Activated CD4-positive, alpha-beta memory T cell treated with anti-CD3 and anti-CD28 coated beads for 36 hours (primary cell): Measurements from ENCODE around the gene CHI3L1. TPM values are rescaled to one million over a fixed set of nuclear protein-coding genes. Genes with fewer than 3 reads are reported as not detected.
"Not testable (repeated sequence)": the region's sequence is repeated elsewhere in the genome, so short reads cannot be mapped to it uniquely, and the experiment has no call there.

Experiments used
- CTCF ChIA-PET: fragments of 350-600 bp; sonication (Branson Sonifier 250); formaldehyde crosslinking; loops from one replicate; lab custom pipeline; 2021; ENCODE audit warnings: antibody characterized with exemption, inconsistent platforms; lab: Charles Lee
- POLR2A ChIA-PET: fragments of 350-600 bp; sonication (Branson Sonifier 250); formaldehyde crosslinking; loops from one replicate; lab custom pipeline; 2021; ENCODE audit warnings: antibody characterized with exemption; lab: Charles Lee
- DNase-seq: peaks from one replicate; pipeline ENCODE4 v3.0.0-alpha.2; 2020
- H3K27ac Mint-ChIP-seq: one replicate; pipeline ENCODE4 v1.8.0; 2021; ENCODE audit warnings: mixed read lengths
- H3K27me3 Mint-ChIP-seq: one replicate; pipeline ENCODE4 v1.8.0; 2021; ENCODE audit warnings: mixed read lengths
- H3K36me3 Mint-ChIP-seq: one replicate; pipeline ENCODE4 v1.8.0; 2021; ENCODE audit warnings: mixed read lengths
- H3K4me1 Mint-ChIP-seq: one replicate; pipeline ENCODE4 v1.8.0; 2021; ENCODE audit warnings: low read depth, mixed read lengths
- H3K4me3 Mint-ChIP-seq: one replicate; pipeline ENCODE4 v1.8.0; 2021; ENCODE audit warnings: mild to moderate bottlenecking, mixed read lengths
- H3K9me3 Mint-ChIP-seq: one replicate; pipeline ENCODE4 v1.8.0; 2021; ENCODE audit warnings: mixed read lengths
- intact Hi-C: fragments of 100-400 bp; cut with micrococcal nuclease; formaldehyde crosslinking; loops from one replicate; pipeline ENCODE4 v1.15.1; 2023
- total RNA-seq, 2 experiments: library from RNA; stranded (reverse); gene quantifications; one replicate each; pipeline ENCODE4 v1.2.3, GENCODE V29; 2021

Gene CHI3L1
- not detected for total RNA-seq

DNA sequence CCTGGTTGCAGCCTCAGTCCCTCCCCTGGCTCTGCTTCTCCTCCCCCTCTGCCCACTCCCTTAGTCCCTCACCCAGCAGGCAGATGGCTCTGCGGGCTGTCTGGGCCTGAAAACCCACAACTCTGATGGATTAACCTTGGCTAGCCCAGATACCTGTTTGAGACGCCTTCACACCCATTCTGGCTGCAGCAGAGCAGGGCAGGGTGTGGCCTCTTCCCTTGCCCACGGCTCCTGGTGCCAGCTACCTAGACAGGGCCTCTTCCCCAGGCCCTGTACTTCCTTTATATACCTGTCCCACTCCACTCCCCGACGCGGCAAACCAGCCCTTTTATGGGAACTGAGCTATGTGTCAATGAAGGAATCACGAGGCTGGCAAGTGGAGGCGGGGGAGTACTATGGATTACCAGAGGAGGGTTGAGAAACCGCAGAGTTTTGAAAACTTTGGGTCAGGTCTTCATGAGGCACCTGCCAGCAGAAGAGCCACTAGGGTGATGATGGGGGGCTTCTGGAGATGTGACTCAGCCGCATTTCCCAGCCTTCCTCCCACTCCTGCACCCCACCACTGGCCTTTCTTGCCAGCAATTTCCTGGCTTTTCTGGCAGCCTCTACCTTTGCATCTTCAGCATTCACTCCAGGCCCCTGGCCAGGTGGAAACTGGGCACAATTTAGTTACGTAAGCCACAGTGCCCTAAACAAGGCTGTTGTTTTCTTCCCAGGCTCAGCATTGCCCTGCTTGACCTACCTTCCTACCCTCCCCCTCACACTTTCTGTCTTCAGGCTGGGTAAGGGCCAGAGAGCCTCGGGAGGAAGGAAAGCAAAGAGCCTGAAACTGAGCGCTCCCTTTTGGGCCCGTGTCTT, at the start of gene CHI3L1:
TSS of gene CHI3L1 (minus strand) at position 259 of the 858 bp plus-strand sequence. CDS start at position 178, 81 bp downstream.
- intact Hi-C loops = no loop called here
- Mint-ChIP-seq H3K36me3 (no peaks in the 10 kb centered on the region), H3K9me3 (no peaks in the 10 kb centered on the region), H3K4me3 (no peak within 1 kb of the TSS), H3K27me3 (peaks cover 4% of the 10 kb centered on the region), H3K4me1 (no peaks in the 10 kb centered on the region), H3K27ac (no peak within 1 kb of the TSS)
- DNase-seq = no peak
- ChIA-PET CTCF (interaction anchor here (0.7 kb wide), 1 partner anchor 14 kb away, joined by 4 read pairs; no protein-coding TSS in a partner anchor), POLR2A (no interaction called here)

DNA sequence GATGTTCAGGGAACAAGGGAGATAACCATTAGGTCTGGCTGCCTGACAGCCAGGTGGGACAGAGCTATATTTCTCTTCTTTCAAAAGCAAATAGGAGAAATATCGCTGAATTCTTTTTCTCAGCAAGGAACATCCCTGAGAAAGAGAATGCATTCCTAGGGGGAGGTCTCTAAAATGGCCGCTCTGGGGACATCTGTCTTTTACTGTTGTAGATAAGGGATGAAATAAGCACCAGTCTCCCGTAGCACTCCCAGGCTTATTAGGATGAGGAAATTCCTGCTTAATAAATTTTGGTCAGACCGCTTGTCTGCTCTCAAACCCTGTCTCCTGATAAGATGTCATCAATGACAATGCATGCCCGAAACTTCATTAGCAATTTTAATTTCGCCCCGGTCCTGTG, 48.4 kb upstream of the CHI3L1 start:
- CTCF ChIA-PET = interaction anchor here (1.9 kb wide), 1 partner anchor 32 kb away, joined by 5 read pairs; no protein-coding TSS in a partner anchor
- H3K27ac Mint-ChIP-seq, POLR2A ChIA-PET: not testable (repeated sequence)

DNA sequence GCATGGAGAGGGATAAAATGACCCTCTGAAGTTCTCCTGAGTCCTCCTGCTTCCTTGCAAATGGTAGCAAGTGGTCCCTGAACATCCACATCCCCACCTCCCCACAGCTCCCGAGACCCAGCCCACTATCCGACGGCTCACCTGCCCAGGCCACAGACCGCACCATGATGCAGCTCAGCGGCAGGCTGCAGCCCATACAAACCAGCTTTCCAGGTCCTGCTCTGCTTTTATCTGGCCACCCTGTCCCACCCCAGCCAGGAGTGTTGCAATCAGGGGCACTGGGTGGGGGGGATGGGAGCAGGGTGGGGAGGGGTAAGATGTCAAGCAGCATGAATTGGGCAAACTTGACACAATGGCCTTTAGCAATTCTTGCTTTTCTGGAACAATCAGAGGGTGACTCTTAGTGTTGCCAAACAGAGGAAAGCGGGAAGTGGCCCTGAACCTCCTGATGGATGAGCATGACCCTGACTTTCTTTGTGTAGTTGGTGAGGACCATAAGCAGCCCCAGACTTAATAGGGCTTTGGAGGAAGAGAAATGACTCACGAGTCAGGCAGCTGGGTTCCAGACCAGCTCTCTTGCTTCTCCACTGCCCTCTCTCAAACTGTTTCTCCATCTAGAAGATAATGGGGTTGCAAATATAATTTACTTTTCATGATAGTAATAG, 43.1 kb upstream of the CHI3L1 start, which contains the start of gene CHIT1:
TSS of gene CHIT1 (minus strand) at position 203 of the 665 bp plus-strand sequence. CDS start at position 166, 37 bp downstream.
- peaks cover under 1% of the 10 kb centered on the region for H3K36me3 Mint-ChIP-seq
- no peaks in the 10 kb centered on the region for H3K4me1 Mint-ChIP-seq
- peaks cover 11% of the 10 kb centered on the region for H3K9me3 Mint-ChIP-seq
- no peak within 1 kb of the TSS for H3K27ac Mint-ChIP-seq
- POLR2A ChIA-PET = no interaction called here
- DNase-seq = no peak
- H3K4me3 Mint-ChIP-seq = no peak within 1 kb of the TSS
- peaks cover 12% of the 10 kb centered on the region for H3K27me3 Mint-ChIP-seq
- intact Hi-C loops = no loop called here
- CTCF ChIA-PET = interaction anchor here (1.0 kb wide), 1 partner anchor 275 kb away, joined by 3 read pairs; no protein-coding TSS in a partner anchor

More for the DNA sequence above, 48.4 kb upstream of the CHI3L1 start:
- H3K27me3 Mint-ChIP-seq = peaks cover 10% of the 10 kb centered on the region
- H3K4me1 Mint-ChIP-seq, DNase-seq, H3K4me3 Mint-ChIP-seq, H3K36me3 Mint-ChIP-seq, intact Hi-C loops: not testable (repeated sequence)
- peaks cover 24% of the 10 kb centered on the region for H3K9me3 Mint-ChIP-seq

DNA sequence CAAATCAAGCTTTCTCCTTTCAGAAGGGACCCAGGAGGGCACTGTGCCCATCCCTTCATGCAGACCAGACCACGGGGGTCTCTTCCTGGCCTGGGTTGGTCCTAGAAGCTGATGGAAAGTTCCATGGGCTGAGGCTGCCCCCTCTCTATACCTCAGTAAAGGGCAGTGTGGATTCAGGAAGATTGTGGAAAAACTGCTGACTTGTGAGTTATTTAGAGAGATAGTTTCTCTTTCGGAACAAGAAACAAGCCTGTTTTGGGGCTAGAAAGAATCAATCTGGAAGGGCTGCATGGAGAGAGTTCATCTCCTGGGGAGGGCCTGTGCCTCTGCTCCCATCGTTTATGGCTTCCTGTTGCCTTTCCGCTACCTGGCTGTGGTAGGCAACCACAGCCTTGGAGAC, 42.2 kb upstream of the CHI3L1 start:
- CTCF ChIA-PET = interaction anchor here (0.6 kb wide), 1 partner anchor 189 kb away, joined by 3 read pairs; no protein-coding TSS in a partner anchor
- H3K4me3 Mint-ChIP-seq = no peak overlapping the region
- no peak for DNase-seq
- no peaks in the 10 kb centered on the region for H3K36me3 Mint-ChIP-seq
- POLR2A ChIA-PET = no interaction called here
- intact Hi-C loops = no loop called here
- H3K9me3 Mint-ChIP-seq = peaks cover 2% of the 10 kb centered on the region
- H3K4me1 Mint-ChIP-seq = no peaks in the 10 kb centered on the region
- H3K27me3 Mint-ChIP-seq = peaks cover 12% of the 10 kb centered on the region
- H3K27ac Mint-ChIP-seq = no peak overlapping the region

DNA sequence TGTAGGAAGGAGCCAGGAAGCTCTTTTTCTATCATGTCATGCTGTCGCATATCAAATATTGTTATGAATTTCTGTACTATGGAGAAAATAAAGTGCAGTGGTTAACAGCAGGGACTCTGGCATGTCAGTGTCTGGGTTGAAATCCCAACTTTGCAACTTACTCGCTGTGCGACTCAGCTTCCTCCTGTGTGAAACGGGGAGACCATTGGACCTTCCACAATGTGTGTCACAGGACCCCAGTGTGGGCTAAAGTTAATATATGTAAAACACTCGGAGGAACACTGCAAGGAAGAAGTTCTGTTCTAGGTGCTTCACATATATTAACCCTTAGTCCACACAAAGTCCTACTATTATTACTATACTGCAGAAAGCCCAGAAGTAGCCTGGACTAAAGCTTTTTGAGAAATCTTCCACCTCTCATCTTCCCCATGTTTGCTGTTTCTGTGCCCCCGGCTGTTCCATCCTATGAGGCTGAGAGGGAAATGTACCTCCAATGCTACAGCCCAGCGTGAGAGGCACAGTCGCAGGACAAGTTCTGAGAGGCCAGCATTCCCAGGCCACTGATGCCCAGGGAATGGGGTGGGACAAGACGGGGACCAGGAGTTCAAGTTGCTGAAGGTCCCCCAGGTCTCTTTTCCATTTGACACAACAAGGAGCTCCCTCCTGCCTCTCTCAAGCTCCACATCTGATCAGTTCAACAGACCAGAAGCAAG, 41.0 kb upstream of the CHI3L1 start:
- POLR2A ChIA-PET = no interaction called here
- H3K27me3 Mint-ChIP-seq = peaks cover 12% of the 10 kb centered on the region
- DNase-seq = no peak
- no peak overlapping the region for H3K4me3 Mint-ChIP-seq
- no peak overlapping the region for H3K27ac Mint-ChIP-seq
- no peaks in the 10 kb centered on the region for H3K36me3 Mint-ChIP-seq
- CTCF ChIA-PET = interaction anchor here (2.0 kb wide), 1 partner anchor 12 kb away, joined by 12 read pairs; no protein-coding TSS in a partner anchor
- H3K9me3 Mint-ChIP-seq = no peaks in the 10 kb centered on the region
- intact Hi-C loops = no loop called here
- no peaks in the 10 kb centered on the region for H3K4me1 Mint-ChIP-seq

DNA sequence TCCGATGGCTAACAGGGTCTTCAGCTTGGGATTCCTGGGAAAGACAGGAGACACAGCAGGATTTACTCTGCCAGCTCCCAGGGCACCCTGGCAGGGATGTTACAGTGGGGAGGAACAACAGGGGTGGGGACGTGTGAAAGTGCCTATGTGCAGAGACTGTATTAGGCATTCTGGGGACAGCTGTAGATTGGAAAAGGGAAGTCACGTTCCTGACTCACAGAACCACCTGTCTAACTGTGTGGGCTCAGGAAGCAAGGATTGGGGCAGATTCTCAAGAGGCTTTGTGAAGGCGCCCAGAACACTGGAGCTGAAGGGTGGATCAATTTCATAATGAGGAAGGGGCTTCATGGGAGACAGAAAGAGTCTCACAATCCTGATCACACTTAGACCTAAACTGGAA, 38.6 kb upstream of the CHI3L1 start:
- intact Hi-C loops = no loop called here
- H3K36me3 Mint-ChIP-seq = no peaks in the 10 kb centered on the region
- H3K9me3 Mint-ChIP-seq = no peaks in the 10 kb centered on the region
- H3K27ac Mint-ChIP-seq = no peak overlapping the region
- DNase-seq = no peak
- no peaks in the 10 kb centered on the region for H3K4me1 Mint-ChIP-seq
- POLR2A ChIA-PET = no interaction called here
- H3K27me3 Mint-ChIP-seq = peaks cover 5% of the 10 kb centered on the region
- no peak overlapping the region for H3K4me3 Mint-ChIP-seq
- CTCF ChIA-PET = interaction anchor here (1.9 to 2.6 kb wide), 2 partner anchors 10 to 185 kb away, joined by 7 to 10 read pairs; no protein-coding TSS in a partner anchor

DNA sequence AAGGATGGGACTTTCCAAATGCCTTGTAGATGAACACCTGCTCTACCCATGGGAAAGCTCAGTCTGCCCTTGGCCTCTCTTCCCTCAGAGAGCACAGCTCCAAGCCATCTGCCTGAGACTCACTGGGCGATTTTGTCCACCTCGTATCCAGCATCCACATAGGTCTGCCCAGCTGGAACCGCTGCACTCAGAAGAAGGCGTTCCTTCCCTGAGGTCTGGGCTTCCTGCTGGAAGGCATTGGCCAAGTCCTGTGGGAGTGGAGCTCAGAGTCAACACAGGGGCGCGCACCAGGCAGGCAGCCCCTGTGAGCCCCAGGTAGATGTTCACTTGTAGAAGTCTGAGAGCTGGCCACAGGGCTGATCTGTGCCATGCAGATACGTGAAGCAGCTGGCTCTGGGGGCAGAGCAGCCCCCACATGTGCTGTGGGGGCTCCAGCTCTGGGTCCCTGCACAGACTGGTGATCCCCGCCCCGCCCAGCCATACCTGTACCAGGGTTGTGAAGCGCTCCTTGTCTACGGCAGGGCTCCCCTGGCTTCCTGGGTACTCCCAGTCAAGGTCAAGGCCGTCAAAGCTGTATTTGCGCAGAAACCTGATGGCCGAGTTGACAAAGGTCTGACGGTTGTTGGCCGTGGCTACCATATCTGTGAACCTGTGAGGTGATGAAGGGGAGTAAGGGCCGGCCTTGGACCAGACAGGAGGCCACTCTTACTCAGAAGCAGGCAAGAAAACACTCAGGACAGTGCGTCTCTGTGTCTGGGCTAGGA, 36.7 kb upstream of the CHI3L1 start:
- POLR2A ChIA-PET = no interaction called here
- intact Hi-C loops = no loop called here
- no peaks in the 10 kb centered on the region for H3K9me3 Mint-ChIP-seq

DNA sequence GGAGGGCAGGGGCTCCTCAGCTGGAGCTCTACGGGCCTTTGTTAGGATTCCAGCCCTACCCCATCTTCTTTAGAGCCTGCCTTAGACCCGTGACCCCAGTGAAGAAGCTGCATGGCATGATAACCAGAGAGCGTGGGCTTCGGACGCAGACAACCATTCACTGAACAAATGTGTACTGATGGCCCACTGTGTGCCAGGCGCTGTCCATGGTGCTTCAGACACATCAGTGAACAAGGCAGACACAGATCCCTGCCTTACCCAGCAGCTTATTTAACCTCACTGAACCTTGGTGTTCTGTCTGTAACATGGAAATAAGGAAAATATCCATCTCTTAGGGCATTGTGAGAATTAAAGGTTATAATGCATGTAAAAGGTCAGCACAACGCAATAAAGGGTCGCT, 33.4 kb upstream of the CHI3L1 start:
- intact Hi-C loops = loop anchor here (5.0 kb wide), 1 partner anchor 48 kb away; no protein-coding TSS in a partner anchor
- no peak for DNase-seq
- Mint-ChIP-seq H3K36me3 (no peaks in the 10 kb centered on the region), H3K27me3 (peaks cover 8% of the 10 kb centered on the region), H3K9me3 (no peaks in the 10 kb centered on the region), H3K27ac (no peak overlapping the region), H3K4me3 (no peak overlapping the region), H3K4me1 (no peaks in the 10 kb centered on the region)
- POLR2A ChIA-PET = no interaction called here
- CTCF ChIA-PET = interaction anchor here (1.0 to 13.4 kb wide), 2 partner anchors 48 to 181 kb away, joined by 3 to 248 read pairs; no protein-coding TSS in a partner anchor

More for the DNA sequence above, 36.7 kb upstream of the CHI3L1 start:
- Mint-ChIP-seq H3K27ac (no peak overlapping the region), H3K4me3 (no peak overlapping the region), H3K36me3 (no peaks in the 10 kb centered on the region), H3K4me1 (no peaks in the 10 kb centered on the region), H3K27me3 (peaks cover 5% of the 10 kb centered on the region)
- CTCF ChIA-PET = interaction anchor here (1.2 to 1.9 kb wide), 2 partner anchors 8 to 13 kb away, joined by 3 to 7 read pairs; no protein-coding TSS in a partner anchor
- DNase-seq = no peak

DNA sequence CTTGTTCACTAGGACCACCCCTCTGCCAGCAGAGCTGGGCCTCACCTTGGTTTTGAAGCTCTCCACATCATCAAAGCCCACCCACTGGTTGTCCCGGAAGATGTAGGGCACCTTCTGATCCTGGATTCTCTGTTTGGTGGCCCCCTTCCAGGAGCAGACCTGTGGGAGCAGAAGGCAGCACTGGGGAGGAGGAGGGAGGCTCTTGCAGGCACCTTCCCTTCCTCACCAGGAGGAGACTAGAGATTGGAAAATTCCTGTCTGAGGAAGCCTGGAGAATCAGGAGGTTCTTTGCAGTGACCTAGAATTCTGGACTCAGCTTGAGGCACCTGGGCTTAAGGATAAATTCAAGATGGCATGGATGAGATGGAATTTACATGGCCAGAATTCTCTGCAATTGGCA, 32.7 kb upstream of the CHI3L1 start:
- intact Hi-C loops = loop anchor here (5.0 kb wide), 1 partner anchor 47 kb away; no protein-coding TSS in a partner anchor
- H3K27me3 Mint-ChIP-seq = peaks cover 8% of the 10 kb centered on the region
- no peaks in the 10 kb centered on the region for H3K9me3 Mint-ChIP-seq
- no peak for DNase-seq
- no peaks in the 10 kb centered on the region for H3K36me3 Mint-ChIP-seq
- H3K4me1 Mint-ChIP-seq = no peaks in the 10 kb centered on the region
- no peak overlapping the region for H3K27ac Mint-ChIP-seq
- POLR2A ChIA-PET = no interaction called here
- H3K4me3 Mint-ChIP-seq = no peak overlapping the region
- CTCF ChIA-PET = interaction anchor here (13.4 kb wide), 1 partner anchor 180 kb away, joined by 248 read pairs; no protein-coding TSS in a partner anchor

DNA sequence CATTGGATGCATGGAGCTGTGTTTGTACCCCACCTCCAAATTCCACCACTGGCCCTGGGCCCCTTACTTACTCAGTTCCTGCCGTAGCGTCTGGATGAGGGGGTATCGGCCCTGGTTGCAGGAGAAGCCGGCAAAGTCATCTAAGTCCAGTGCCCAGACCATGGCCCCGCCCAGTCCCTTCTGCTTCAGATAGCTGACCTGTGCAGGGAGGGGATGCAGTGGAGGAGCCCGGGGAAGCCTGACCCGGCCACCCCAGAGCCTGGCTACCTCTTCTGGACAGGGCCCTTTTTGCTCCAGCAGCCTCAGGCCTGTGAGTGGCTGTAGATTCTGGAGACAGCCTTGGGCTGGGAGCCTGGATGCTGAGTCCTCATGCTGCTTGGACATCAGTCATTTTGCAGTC, 31.2 kb upstream of the CHI3L1 start:
- Mint-ChIP-seq H3K4me3 (no peak overlapping the region), H3K9me3 (no peaks in the 10 kb centered on the region), H3K36me3 (no peaks in the 10 kb centered on the region), H3K27me3 (peaks cover 8% of the 10 kb centered on the region), H3K4me1 (no peaks in the 10 kb centered on the region), H3K27ac (no peak overlapping the region)
- ChIA-PET POLR2A (no interaction called here), CTCF (interaction anchor here (0.9 to 13.4 kb wide), 7 partner anchors 42 to 187 kb away, joined by 3 to 248 read pairs (median 16); partner anchors contain the start of gene MYBPH)
- no peak for DNase-seq
- intact Hi-C loops = loop anchor here (2.0 to 5.0 kb wide), 2 partner anchors 45 to 99 kb away; no protein-coding TSS in a partner anchor
